ENCODE results near the gene PSEN2. TPM values are rescaled to one million over a fixed set of nuclear protein-coding genes. Genes with fewer than 3 reads are reported as not detected.

PSEN2 gene
- polyA plus RNA-seq, 5 donors, result 9.3 to 17.9 (median 11.3) TPM

Other genes starting within 250 kb of the PSEN2 start
- gene ITPKB, start 131.3 kb upstream of the PSEN2 start, polyA plus RNA-seq (ENCODE audit: insufficient read depth in 1 of 5, insufficient read length in 5 of 5, low replicate concordance in 1 of 5), result 10 to 100 TPM; 23.8 to 33.0 (median 27.3) TPM
- 10 to 100 TPM; 23.7 to 40.6 (median 33.8) TPM for gene COQ8A, start 69.7 kb downstream of the PSEN2 start, polyA plus RNA-seq (ENCODE audit: insufficient read depth in 1 of 5, insufficient read length in 5 of 5, low replicate concordance in 1 of 5)